Fibroblast of lung (primary cell): Measurements from ENCODE around the gene PKN3. TPM values are rescaled to one million over a fixed set of nuclear protein-coding genes. Genes with fewer than 3 reads are reported as not detected.

ENCODE experiments used
- DNase-seq, 2 donors: peaks; one replicate each; pipeline versions ENCODE4 v3.0.0 to v3.0.0-alpha.2; 2010; ENCODE audit warnings: low read depth in 2 of 2
- H2AFZ ChIP-seq: 2 replicates; pipeline ENCODE4 v1.5.1; 2012; ENCODE audit warnings: low read length, control low read depth, inconsistent platforms
- H3K27ac ChIP-seq: 2 replicates; pipeline ENCODE4 v1.5.1; 2011; ENCODE audit warnings: low read length, control low read depth; ENCODE audit not compliant: insufficient read depth
- H3K27me3 ChIP-seq: 2 replicates; pipeline ENCODE4 v1.5.1; 2011; ENCODE audit warnings: mild to moderate bottlenecking, low read length; ENCODE audit not compliant: control insufficient read depth, insufficient read depth
- H3K36me3 ChIP-seq: 2 replicates; pipeline ENCODE4 v1.5.1; 2011; ENCODE audit warnings: low read length; ENCODE audit not compliant: control insufficient read depth, insufficient read depth
- H3K4me1 ChIP-seq: 2 replicates; pipeline ENCODE4 v1.5.1; 2011; ENCODE audit warnings: low read length; ENCODE audit not compliant: control insufficient read depth, insufficient read depth; ENCODE audit errors: extremely low read depth
- H3K4me2 ChIP-seq: 2 replicates; pipeline ENCODE4 v1.5.1; 2011; ENCODE audit warnings: low read length, control low read depth; ENCODE audit not compliant: insufficient read depth; ENCODE audit errors: extremely low read depth
- H3K4me3 ChIP-seq, 4 experiments: fragments of 200-600 bp in 1 of 4; sonication (generic) in 1 of 4; replicated peaks in 1 of 4; 2 replicates each; pipeline ENCODE4 v1.5.1; 2011 to 2016; ENCODE audit warnings: low read length in 4 of 4, low read depth in 3 of 4, mild to moderate bottlenecking in 3 of 4, control low read depth in 2 of 4, inconsistent platforms in 1 of 4, mixed read lengths in 1 of 4; ENCODE audit not compliant: insufficient read depth in 1 of 4; ENCODE audit errors: control extremely low read depth in 1 of 4
- H3K79me2 ChIP-seq: 2 replicates; pipeline ENCODE4 v1.5.1; 2012; ENCODE audit warnings: mild to moderate bottlenecking, low read length, inconsistent platforms; ENCODE audit not compliant: control insufficient read depth, insufficient read depth
- H3K9ac ChIP-seq: 2 replicates; pipeline ENCODE4 v1.5.1; 2011; ENCODE audit warnings: mild to moderate bottlenecking, low read length, control low read depth; ENCODE audit not compliant: insufficient read depth
- H3K9me3 ChIP-seq: 2 replicates; pipeline ENCODE4 v1.5.1; 2012; ENCODE audit warnings: low read depth, low read length; ENCODE audit not compliant: control insufficient read depth, insufficient read depth
- H4K20me1 ChIP-seq: 2 replicates; pipeline ENCODE4 v1.5.1; 2011; ENCODE audit warnings: low read length; ENCODE audit not compliant: control insufficient read depth, insufficient read depth; ENCODE audit errors: extremely low read depth
- CTCF ChIP-seq, 2 donors: IDR thresholded peaks in 1 of 2; conservative IDR thresholded peaks in 1 of 2; 1 replicate in 1 of 2; 2 replicates in 1 of 2; pipeline ENCODE4 v1.5.1; 2011 to 2012; ENCODE audit warnings: low read length in 2 of 2, control low read depth in 1 of 2, inconsistent platforms in 1 of 2, low read depth in 1 of 2, mild to moderate bottlenecking in 1 of 2
- EZH2 ChIP-seq: IDR thresholded peaks from 2 replicates; pipeline ENCODE4 v1.5.1; 2012; ENCODE audit warnings: low read length, control low read depth, mild to moderate bottlenecking; ENCODE audit errors: missing control alignments
- polyA plus RNA-seq, 2 donors: library from polyadenylated mRNA; depleted of rRNA in 1 of 2; stranded (reverse) in 1 of 2; unstranded in 1 of 2; fragments of >200 nt; gene quantifications; 2 replicates each; pipeline ENCODE4 v1.2.1, GENCODE V29; 2011 to 2012; ENCODE audit warnings: missing spikeins in 1 of 2
- total RNA-seq: library from RNA; depleted of rRNA; stranded (reverse); fragments of >200 nt; gene quantifications from 2 replicates; pipeline ENCODE4 v1.2.1, GENCODE V29; 2014

Gene PKN3
- total and polyA plus RNA-seq, 2 donors (not counting 1 experiment from before 2014, with no cell fraction given) = 1.7 to 1.8 TPM

- Histone ChIP-seq H3K27ac (no peak overlapping the region), H3K4me3 (no peak overlapping the region), H3K4me1 (no peaks in the 10 kb centered on the region), H3K9ac (no peak overlapping the region), H3K9me3 (no peaks in the 10 kb centered on the region), H4K20me1 (no peaks in the 10 kb centered on the region), H3K27me3 (no peaks in the 10 kb centered on the region), H2AFZ (no peak overlapping the region), H3K4me2 (no peak overlapping the region), H3K36me3 (peaks cover 8% of the 10 kb centered on the region), H3K79me2 (no peaks in the 10 kb centered on the region)
- DNase-seq = no peak
- TF ChIP-seq CTCF (conservative IDR thresholded peaks at IDR 0.05 in 1 of 2, IDR thresholded peaks at IDR 0.05 in 1 of 2; ENCODE audit: low read depth in 1 of 2, low read length in 2 of 2) = no peak
Observed at GRCh38 chr9:128731093-128731492, 28.8 kb downstream of the PKN3 start.

GRCh38 chr9:128731691-128732090 is 29.4 kb downstream of the PKN3 start:
- H4K20me1 ChIP-seq = no peaks in the 10 kb centered on the region
- H3K4me2 ChIP-seq = no peak overlapping the region
- peaks cover 8% of the 10 kb centered on the region for H3K36me3 ChIP-seq

GRCh38 chr9:128732576-128732975 is 30.3 kb downstream of the PKN3 start:
- Histone ChIP-seq H3K9me3 (no peaks in the 10 kb centered on the region), H3K9ac (no peak overlapping the region), H3K27me3 (no peaks in the 10 kb centered on the region), H3K4me1 (no peaks in the 10 kb centered on the region), H3K36me3 (peaks cover 8% of the 10 kb centered on the region), H3K4me3 (no peak overlapping the region), H3K4me2 (no peak overlapping the region), H3K79me2 (no peaks in the 10 kb centered on the region), H4K20me1 (no peaks in the 10 kb centered on the region), H2AFZ (no peak overlapping the region), H3K27ac (no peak overlapping the region)
- TF ChIP-seq CTCF (conservative IDR thresholded peaks at IDR 0.05 in 1 of 2, IDR thresholded peaks at IDR 0.05 in 1 of 2; ENCODE audit: low read depth in 1 of 2, low read length in 2 of 2) = no peak
- TF ChIP-seq EZH2 = no peak
- no peak for DNase-seq

More at GRCh38 chr9:128731691-128732090, 29.4 kb downstream of the PKN3 start:
- no peak for DNase-seq
- no peak overlapping the region for H2AFZ ChIP-seq
- TF ChIP-seq EZH2 (no peak), CTCF (conservative IDR thresholded peaks at IDR 0.05 in 1 of 2, IDR thresholded peaks at IDR 0.05 in 1 of 2; ENCODE audit: low read depth in 1 of 2, low read length in 2 of 2) (no peak)
- H3K9ac ChIP-seq = no peak overlapping the region
- no peaks in the 10 kb centered on the region for H3K79me2 ChIP-seq
- no peaks in the 10 kb centered on the region for H3K9me3 ChIP-seq
- no peaks in the 10 kb centered on the region for H3K27me3 ChIP-seq
- H3K4me3 ChIP-seq = no peak overlapping the region
- no peaks in the 10 kb centered on the region for H3K4me1 ChIP-seq
- H3K27ac ChIP-seq = no peak overlapping the region
